ENCODE measurements around the gene ARHGAP28.

ARHGAP28 gene

GRCh38 chr18:6744816-6745455 is 15.4 kb downstream of the ARHGAP28 start:
- no peak for DNase-seq (ENCODE audit: insufficient read length, low spot score)
- no peak for TF ChIP-seq PAX5 (IDR thresholded peaks at IDR 0.05; ENCODE audit: insufficient read depth, low read length, severe bottlenecking)
- no peak for TF ChIP-seq TAF1 (IDR thresholded peaks at IDR 0.05; ENCODE audit: low read depth, low read length)
- TF ChIP-seq SPI1 (IDR thresholded peaks at IDR 0.05; ENCODE audit: low read depth, low read length), result no peak
- TF ChIP-seq POLR2A (IDR thresholded peaks at IDR 0.05; ENCODE audit: low read depth, low read length), result no peak
- TF ChIP-seq POU2F2 (IDR thresholded peaks at IDR 0.05; ENCODE audit: low read depth, low read length), result no peak
- TF ChIP-seq POLR2AphosphoS5 (IDR thresholded peaks at IDR 0.05; ENCODE audit: low read depth, low read length), result no peak
- FAIRE-seq, result no peak

- no peak for DNase-seq (ENCODE audit: insufficient read length, low spot score)
- no peak for FAIRE-seq
- TF ChIP-seq POLR2A (IDR thresholded peaks at IDR 0.05; ENCODE audit: low read depth, low read length), result no peak
- TF ChIP-seq POLR2AphosphoS5 (IDR thresholded peaks at IDR 0.05; ENCODE audit: low read depth, low read length), result no peak
- TF ChIP-seq PAX5 (IDR thresholded peaks at IDR 0.05; ENCODE audit: insufficient read depth, low read length, severe bottlenecking), result no peak
- TF ChIP-seq SPI1 (IDR thresholded peaks at IDR 0.05; ENCODE audit: low read depth, low read length), result no peak
- no peak for TF ChIP-seq TAF1 (IDR thresholded peaks at IDR 0.05; ENCODE audit: low read depth, low read length)
- TF ChIP-seq POU2F2 (IDR thresholded peaks at IDR 0.05; ENCODE audit: low read depth, low read length), result no peak
Measured at GRCh38 chr18:6745504-6746031, 16.1 kb downstream of the ARHGAP28 start.

GRCh38 chr18:6746386-6746960 is 17.0 kb downstream of the ARHGAP28 start:
- no peak for FAIRE-seq
- DNase-seq (ENCODE audit: insufficient read length, low spot score), result no peak
- TF ChIP-seq POLR2A (IDR thresholded peaks at IDR 0.05; ENCODE audit: low read depth, low read length) (no peak), POU2F2 (IDR thresholded peaks at IDR 0.05; ENCODE audit: low read depth, low read length) (no peak), SPI1 (IDR thresholded peaks at IDR 0.05; ENCODE audit: low read depth, low read length) (no peak), PAX5 (IDR thresholded peaks at IDR 0.05; ENCODE audit: insufficient read depth, low read length, severe bottlenecking) (no peak), TAF1 (IDR thresholded peaks at IDR 0.05; ENCODE audit: low read depth, low read length) (no peak), POLR2AphosphoS5 (IDR thresholded peaks at IDR 0.05; ENCODE audit: low read depth, low read length) (no peak)

DNA sequence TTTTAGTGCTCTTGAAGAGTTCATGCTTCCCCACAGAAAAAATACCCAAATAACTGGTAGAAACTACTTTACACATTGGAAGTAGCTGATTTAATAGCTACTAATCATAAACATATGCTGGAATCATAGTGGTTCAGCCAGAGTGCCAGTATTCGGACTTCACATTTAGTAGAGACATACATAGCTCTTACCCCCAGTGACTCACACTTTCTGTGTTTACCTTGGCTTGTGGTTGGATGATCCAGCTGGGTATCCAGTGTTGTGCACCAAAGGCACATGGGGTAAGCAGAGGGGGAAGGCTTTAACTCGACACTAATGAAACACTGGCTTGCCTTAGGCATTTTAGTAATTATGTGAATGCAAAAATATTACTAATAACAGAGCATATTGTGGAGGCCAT is 18.1 kb downstream of the ARHGAP28 start:
- DNase-seq (ENCODE audit: insufficient read length, low spot score), result no peak
- TF ChIP-seq TAF1 (IDR thresholded peaks at IDR 0.05; ENCODE audit: low read depth, low read length) (no peak), POLR2A (IDR thresholded peaks at IDR 0.05; ENCODE audit: low read depth, low read length) (no peak), PAX5 (IDR thresholded peaks at IDR 0.05; ENCODE audit: insufficient read depth, low read length, severe bottlenecking) (no peak), POU2F2 (IDR thresholded peaks at IDR 0.05; ENCODE audit: low read depth, low read length) (no peak), POLR2AphosphoS5 (IDR thresholded peaks at IDR 0.05; ENCODE audit: low read depth, low read length) (no peak), SPI1 (IDR thresholded peaks at IDR 0.05; ENCODE audit: low read depth, low read length) (no peak)
- FAIRE-seq, result no peak

DNA sequence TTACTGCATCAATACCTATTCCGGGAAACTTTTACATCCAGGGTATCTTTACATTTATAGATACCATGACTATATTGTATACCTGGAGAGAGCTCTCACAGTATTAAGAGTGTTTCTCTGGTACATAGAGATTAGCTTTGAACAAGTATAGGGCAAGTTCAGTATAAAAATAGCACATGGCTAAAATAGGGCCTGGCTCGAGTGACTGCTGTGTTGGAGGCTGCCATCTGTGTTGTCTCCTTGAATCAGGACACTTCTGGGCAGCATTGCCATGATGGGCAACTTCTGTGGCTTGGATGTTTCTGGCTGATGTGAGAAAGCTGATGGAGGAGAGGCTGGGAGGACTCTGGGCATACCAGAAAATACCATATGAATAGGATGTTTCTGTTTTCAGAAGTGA is 18.7 kb downstream of the ARHGAP28 start:
- DNase-seq (ENCODE audit: insufficient read length, low spot score) (no peak), FAIRE-seq (no peak)
- TF ChIP-seq PAX5 (IDR thresholded peaks at IDR 0.05; ENCODE audit: insufficient read depth, low read length, severe bottlenecking) (no peak), POLR2A (IDR thresholded peaks at IDR 0.05; ENCODE audit: low read depth, low read length) (no peak), POU2F2 (IDR thresholded peaks at IDR 0.05; ENCODE audit: low read depth, low read length) (no peak), SPI1 (IDR thresholded peaks at IDR 0.05; ENCODE audit: low read depth, low read length) (no peak), TAF1 (IDR thresholded peaks at IDR 0.05; ENCODE audit: low read depth, low read length) (no peak), POLR2AphosphoS5 (IDR thresholded peaks at IDR 0.05; ENCODE audit: low read depth, low read length) (no peak)

GRCh38 chr18:6750411-6750810 is 20.9 kb downstream of the ARHGAP28 start:
- no peak for TF ChIP-seq PAX5 (IDR thresholded peaks at IDR 0.05; ENCODE audit: insufficient read depth, low read length, severe bottlenecking)
- no peak for TF ChIP-seq POLR2AphosphoS5 (IDR thresholded peaks at IDR 0.05; ENCODE audit: low read depth, low read length)
- TF ChIP-seq POU2F2 (IDR thresholded peaks at IDR 0.05; ENCODE audit: low read depth, low read length), result no peak
- TF ChIP-seq SPI1 (IDR thresholded peaks at IDR 0.05; ENCODE audit: low read depth, low read length), result no peak
- TF ChIP-seq POLR2A (IDR thresholded peaks at IDR 0.05; ENCODE audit: low read depth, low read length), result no peak
- no peak for TF ChIP-seq TAF1 (IDR thresholded peaks at IDR 0.05; ENCODE audit: low read depth, low read length)
- FAIRE-seq, result no peak
- DNase-seq (ENCODE audit: insufficient read length, low spot score), result no peak

DNA sequence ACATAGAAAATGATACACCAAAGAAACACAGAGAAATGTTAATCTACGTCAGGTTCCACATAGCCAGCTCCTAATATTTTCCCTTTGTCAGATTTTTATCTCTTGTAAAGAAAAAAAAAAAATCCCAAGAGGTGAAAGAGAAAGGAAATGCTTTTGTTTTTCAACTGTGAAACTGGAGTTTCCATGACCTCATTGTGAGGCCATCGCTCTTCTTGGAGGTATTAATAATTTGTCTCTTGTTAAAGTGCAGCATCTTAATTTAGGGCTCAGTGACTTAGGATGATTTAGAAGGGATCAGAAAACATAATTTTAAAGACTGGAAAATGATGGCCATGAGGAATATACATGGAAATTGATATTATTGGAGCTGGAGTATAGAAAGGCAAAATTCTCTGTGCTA is 21.7 kb downstream of the ARHGAP28 start:
- TF ChIP-seq POU2F2 (IDR thresholded peaks at IDR 0.05; ENCODE audit: low read depth, low read length), result no peak
- no peak for TF ChIP-seq POLR2AphosphoS5 (IDR thresholded peaks at IDR 0.05; ENCODE audit: low read depth, low read length)
- no peak for TF ChIP-seq SPI1 (IDR thresholded peaks at IDR 0.05; ENCODE audit: low read depth, low read length)
- no peak for TF ChIP-seq POLR2A (IDR thresholded peaks at IDR 0.05; ENCODE audit: low read depth, low read length)
- no peak for TF ChIP-seq PAX5 (IDR thresholded peaks at IDR 0.05; ENCODE audit: insufficient read depth, low read length, severe bottlenecking)
- no peak for TF ChIP-seq TAF1 (IDR thresholded peaks at IDR 0.05; ENCODE audit: low read depth, low read length)
- FAIRE-seq, result no peak

GRCh38 chr18:6752202-6752860 is 22.8 kb downstream of the ARHGAP28 start:
- FAIRE-seq, result no peak
- no peak for TF ChIP-seq POU2F2 (IDR thresholded peaks at IDR 0.05; ENCODE audit: low read depth, low read length)
- TF ChIP-seq POLR2AphosphoS5 (IDR thresholded peaks at IDR 0.05; ENCODE audit: low read depth, low read length), result no peak
- no peak for TF ChIP-seq POLR2A (IDR thresholded peaks at IDR 0.05; ENCODE audit: low read depth, low read length)
- TF ChIP-seq TAF1 (IDR thresholded peaks at IDR 0.05; ENCODE audit: low read depth, low read length), result no peak
- no peak for TF ChIP-seq PAX5 (IDR thresholded peaks at IDR 0.05; ENCODE audit: insufficient read depth, low read length, severe bottlenecking)
- TF ChIP-seq SPI1 (IDR thresholded peaks at IDR 0.05; ENCODE audit: low read depth, low read length), result no peak
- no peak for DNase-seq (ENCODE audit: insufficient read length, low spot score)

More for the DNA sequence above, 21.7 kb downstream of the ARHGAP28 start:
- no peak for DNase-seq (ENCODE audit: insufficient read length, low spot score)

DNA sequence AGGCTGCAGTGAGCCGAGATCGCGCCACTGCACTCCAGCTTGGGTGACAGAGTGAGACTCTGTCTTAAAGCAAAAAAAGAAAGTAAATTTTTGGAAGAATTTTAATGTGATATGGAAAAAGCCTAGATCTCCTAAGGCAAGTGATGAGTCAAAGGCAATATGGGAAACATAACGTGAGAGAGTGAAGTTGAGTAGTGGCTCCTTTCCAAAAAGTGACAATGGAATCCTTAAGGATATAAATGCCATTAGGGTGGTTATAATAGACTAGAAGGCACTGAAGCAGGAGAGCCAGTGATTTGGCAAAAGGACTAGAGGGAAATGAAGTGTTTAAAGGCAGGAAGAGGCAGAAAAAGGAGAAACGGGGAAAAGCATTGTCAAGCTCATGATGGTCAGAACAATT is 25.6 kb downstream of the ARHGAP28 start:
- TF ChIP-seq SPI1 (IDR thresholded peaks at IDR 0.05; ENCODE audit: low read depth, low read length), result no peak
- no peak for TF ChIP-seq POLR2A (IDR thresholded peaks at IDR 0.05; ENCODE audit: low read depth, low read length)
- TF ChIP-seq PAX5 (IDR thresholded peaks at IDR 0.05; ENCODE audit: insufficient read depth, low read length, severe bottlenecking), result no peak
- TF ChIP-seq POLR2AphosphoS5 (IDR thresholded peaks at IDR 0.05; ENCODE audit: low read depth, low read length), result no peak
- TF ChIP-seq TAF1 (IDR thresholded peaks at IDR 0.05; ENCODE audit: low read depth, low read length), result no peak
- DNase-seq (ENCODE audit: insufficient read length, low spot score) (no peak), FAIRE-seq (no peak)

Data from GM12891 (cell line).